NCI-H2196 (cell line): ENCODE data around the gene GALNT2.

Experiments
- DNase-seq: peaks from one replicate; lab custom pipeline; 2025; ENCODE audit not compliant: unreplicated experiment; lab: John Stamatoyannopoulos, UW

The GALNT2 gene

GRCh38 chr1:230176326-230176725 is 109.3 kb downstream of the GALNT2 start:
- DNase-seq: no peak

GRCh38 chr1:230176871-230177411 is 109.9 kb downstream of the GALNT2 start:
- DNase-seq: no peak

- no peak for DNase-seq
Observed at GRCh38 chr1:230179249-230179648, 112.2 kb downstream of the GALNT2 start.

GRCh38 chr1:230185076-230186001 is 118.3 kb downstream of the GALNT2 start:
- no peak for DNase-seq

- DNase-seq: peak; percentile 92
Observed at GRCh38 chr1:230186003-230186863, 119.2 kb downstream of the GALNT2 start.

GRCh38 chr1:230186874-230187273 is 119.8 kb downstream of the GALNT2 start:
- no peak for DNase-seq

GRCh38 chr1:230187290-230187689 is 120.3 kb downstream of the GALNT2 start:
- DNase-seq: no peak

- peak; percentile 63 for DNase-seq
Observed at GRCh38 chr1:230188826-230189225, 121.8 kb downstream of the GALNT2 start.

GRCh38 chr1:230189341-230189740 is 122.3 kb downstream of the GALNT2 start:
- peak; percentile 81 for DNase-seq

GRCh38 chr1:230189824-230190223 is 122.8 kb downstream of the GALNT2 start:
- no peak for DNase-seq

- DNase-seq: no peak
Observed at GRCh38 chr1:230191079-230191804, 124.2 kb downstream of the GALNT2 start.

GRCh38 chr1:230191855-230192254 is 124.8 kb downstream of the GALNT2 start:
- DNase-seq: no peak

- no peak for DNase-seq
Observed at GRCh38 chr1:230194525-230194924, 127.5 kb downstream of the GALNT2 start.

- no peak for DNase-seq
Observed at GRCh38 chr1:230195199-230195598, 128.2 kb downstream of the GALNT2 start.

- DNase-seq: no peak
Observed at GRCh38 chr1:230196077-230196476, 129.0 kb downstream of the GALNT2 start.

- DNase-seq: no peak
Observed at GRCh38 chr1:230197644-230198567, 130.9 kb downstream of the GALNT2 start.

GRCh38 chr1:230199034-230199433 is 132.0 kb downstream of the GALNT2 start:
- DNase-seq: no peak

GRCh38 chr1:230199554-230199953 is 132.5 kb downstream of the GALNT2 start:
- DNase-seq: no peak

- DNase-seq: no peak
Observed at GRCh38 chr1:230200276-230200675, 133.2 kb downstream of the GALNT2 start.

GRCh38 chr1:230201445-230201844 is 134.4 kb downstream of the GALNT2 start:
- DNase-seq: no peak
